Activated B cell treated with CpG ODN at 0.5 μM for 24 hours (primary cell): ENCODE data around the gene MAPK10. TPM values are rescaled to one million over a fixed set of nuclear protein-coding genes. Genes with fewer than 3 reads are reported as not detected.

Source experiments
- ATAC-seq: fragments of 200-7000 bp; cut with Tn5 transposase; one replicate; pipeline ENCODE4 v1.10.0; 2021; ENCODE audit warnings: low read depth, mild to moderate bottlenecking, moderate library complexity
- CTCF ChIA-PET: fragments of 350-600 bp; sonication (Branson Sonifier 250); formaldehyde crosslinking; loops from one replicate; lab custom pipeline; 2021; ENCODE audit warnings: antibody characterized with exemption; lab: Charles Lee
- POLR2A ChIA-PET: fragments of 350-600 bp; sonication (Branson Sonifier 250); formaldehyde crosslinking; loops from one replicate; lab custom pipeline; 2021; ENCODE audit warnings: antibody characterized with exemption; lab: Charles Lee
- DNase-seq: peaks from one replicate; pipeline ENCODE4 v3.0.0; 2022
- H3K27ac Mint-ChIP-seq: one replicate; pipeline ENCODE4 v1.8.0; 2020; ENCODE audit warnings: mixed read lengths
- H3K27me3 Mint-ChIP-seq: one replicate; pipeline ENCODE4 v1.8.0; 2021; ENCODE audit warnings: mixed read lengths
- H3K36me3 Mint-ChIP-seq: one replicate; pipeline ENCODE4 v1.8.0; 2021; ENCODE audit warnings: low read depth, mixed read lengths
- H3K4me1 Mint-ChIP-seq: one replicate; pipeline ENCODE4 v1.8.0; 2021; ENCODE audit warnings: mixed read lengths
- H3K4me3 Mint-ChIP-seq: one replicate; pipeline ENCODE4 v1.8.0; 2020; ENCODE audit warnings: mild to moderate bottlenecking, mixed read lengths
- H3K9me3 Mint-ChIP-seq: one replicate; pipeline ENCODE4 v1.8.0; 2020; ENCODE audit warnings: mixed read lengths
- CTCF ChIP-seq: fragments of 200-600 bp; IDR thresholded peaks from one replicate; pipeline ENCODE4 v1.8.0; 2022; ENCODE audit warnings: antibody characterized with exemption, mild to moderate bottlenecking
- intact Hi-C: fragments of 100-400 bp; cut with micrococcal nuclease; formaldehyde crosslinking; loops from one replicate; pipeline ENCODE4 v1.15.1; 2024
- total RNA-seq: library from RNA; stranded (reverse); gene quantifications from 2 replicates; pipeline ENCODE4 v1.2.3, GENCODE V29; 2022

The MAPK10 gene
- total RNA-seq, 1 donor from 2014 or later = 0.75 TPM

GRCh38 chr4:86101410-86101809, 258.4 kb downstream of the MAPK10 start:
- H3K4me1 Mint-ChIP-seq = no peaks in the 10 kb centered on the region
- H3K4me3 Mint-ChIP-seq = no peak overlapping the region
- ATAC-seq (no peak), DNase-seq (no peak)
- intact Hi-C loops = no loop called here
- no peaks in the 10 kb centered on the region for H3K36me3 Mint-ChIP-seq
- H3K27me3 Mint-ChIP-seq = no peaks in the 10 kb centered on the region
- ChIA-PET CTCF (no interaction called here), POLR2A (no interaction called here)
- no peaks in the 10 kb centered on the region for H3K9me3 Mint-ChIP-seq
- no peak for TF ChIP-seq CTCF
- no peak overlapping the region for H3K27ac Mint-ChIP-seq

- no peak for TF ChIP-seq CTCF
- no peak overlapping the region for H3K4me3 Mint-ChIP-seq
- no peaks in the 10 kb centered on the region for H3K36me3 Mint-ChIP-seq
- POLR2A ChIA-PET = no interaction called here
- DNase-seq (no peak), ATAC-seq (no peak)
- H3K27me3 Mint-ChIP-seq = no peaks in the 10 kb centered on the region
- CTCF ChIA-PET = no interaction called here
- intact Hi-C loops = no loop called here
- no peaks in the 10 kb centered on the region for H3K9me3 Mint-ChIP-seq
- H3K4me1 Mint-ChIP-seq = no peaks in the 10 kb centered on the region
- no peak overlapping the region for H3K27ac Mint-ChIP-seq
Observed at GRCh38 chr4:86100539-86101215, 259.2 kb downstream of the MAPK10 start.

- no peaks in the 10 kb centered on the region for H3K36me3 Mint-ChIP-seq
- POLR2A ChIA-PET = no interaction called here
- ATAC-seq = no peak
- no peak for DNase-seq
- TF ChIP-seq CTCF = no peak
- no peaks in the 10 kb centered on the region for H3K27me3 Mint-ChIP-seq
- intact Hi-C loops = no loop called here
- H3K4me3 Mint-ChIP-seq = no peak overlapping the region
- H3K9me3 Mint-ChIP-seq = no peaks in the 10 kb centered on the region
- no peaks in the 10 kb centered on the region for H3K4me1 Mint-ChIP-seq
- CTCF ChIA-PET = no interaction called here
- no peak overlapping the region for H3K27ac Mint-ChIP-seq
Observed at GRCh38 chr4:86099348-86099747, 260.5 kb downstream of the MAPK10 start.

GRCh38 chr4:86098691-86099090, 261.2 kb downstream of the MAPK10 start:
- H3K36me3 Mint-ChIP-seq = no peaks in the 10 kb centered on the region

GRCh38 chr4:86096373-86096772, 263.5 kb downstream of the MAPK10 start:
- Mint-ChIP-seq H3K27ac (no peak overlapping the region), H3K4me1 (no peaks in the 10 kb centered on the region), H3K36me3 (no peaks in the 10 kb centered on the region), H3K27me3 (no peaks in the 10 kb centered on the region), H3K4me3 (no peak overlapping the region), H3K9me3 (no peaks in the 10 kb centered on the region)
- ChIA-PET POLR2A (no interaction called here), CTCF (no interaction called here)
- DNase-seq (no peak), ATAC-seq (no peak)
- intact Hi-C loops = no loop called here
- no peak for TF ChIP-seq CTCF

More at GRCh38 chr4:86098691-86099090, 261.2 kb downstream of the MAPK10 start:
- intact Hi-C loops = no loop called here
- no peaks in the 10 kb centered on the region for H3K27me3 Mint-ChIP-seq
- no peak overlapping the region for H3K4me3 Mint-ChIP-seq
- ChIA-PET CTCF (no interaction called here), POLR2A (no interaction called here)
- H3K4me1 Mint-ChIP-seq = no peaks in the 10 kb centered on the region
- ATAC-seq (no peak), DNase-seq (no peak)
- no peaks in the 10 kb centered on the region for H3K9me3 Mint-ChIP-seq
- no peak for TF ChIP-seq CTCF
- no peak overlapping the region for H3K27ac Mint-ChIP-seq
